ENCODE data around the gene TSPYL4. TPM values are rescaled to one million over a fixed set of nuclear protein-coding genes. Genes with fewer than 3 reads are reported as not detected.
A peak's percentile ranks its signal among the peaks of the same experiment; 100 is the strongest.
"Not testable (repeated sequence)": the region's sequence is repeated elsewhere in the genome, so short reads cannot be mapped to it uniquely, and the experiment has no call there.

TSPYL4 gene
- total and polyA plus RNA-seq, 2 donors from 2014 or later = 15.2 to 25.8 TPM

DNA sequence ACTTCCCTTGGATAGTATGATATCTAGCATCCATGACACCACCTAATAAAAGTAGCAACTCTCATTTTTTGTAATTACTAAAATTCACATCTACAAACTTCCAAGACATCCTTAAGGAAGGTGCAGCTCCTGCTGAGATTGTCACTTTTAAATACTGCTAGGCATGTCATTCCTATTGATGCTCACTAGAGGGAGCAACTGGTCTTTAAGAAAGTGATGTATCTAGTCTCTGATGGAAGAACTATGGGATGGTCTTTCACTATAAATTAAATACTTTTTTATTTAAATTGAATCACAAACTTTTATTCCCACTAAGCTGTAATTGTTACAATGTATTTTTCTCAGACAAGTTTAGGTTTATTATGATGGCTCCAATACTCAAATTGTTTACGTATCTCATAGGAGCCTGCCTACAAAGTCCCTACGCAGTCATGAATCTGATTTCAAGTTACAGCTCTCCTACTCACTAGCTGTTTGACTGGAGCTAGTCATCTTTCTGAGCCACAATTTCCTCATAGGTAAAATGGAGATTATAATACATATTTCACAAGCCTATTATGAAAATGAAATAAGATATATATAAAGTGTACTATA is 33.9 kb upstream of the TSPYL4 start:
- TF ChIP-seq, protein P1, sequence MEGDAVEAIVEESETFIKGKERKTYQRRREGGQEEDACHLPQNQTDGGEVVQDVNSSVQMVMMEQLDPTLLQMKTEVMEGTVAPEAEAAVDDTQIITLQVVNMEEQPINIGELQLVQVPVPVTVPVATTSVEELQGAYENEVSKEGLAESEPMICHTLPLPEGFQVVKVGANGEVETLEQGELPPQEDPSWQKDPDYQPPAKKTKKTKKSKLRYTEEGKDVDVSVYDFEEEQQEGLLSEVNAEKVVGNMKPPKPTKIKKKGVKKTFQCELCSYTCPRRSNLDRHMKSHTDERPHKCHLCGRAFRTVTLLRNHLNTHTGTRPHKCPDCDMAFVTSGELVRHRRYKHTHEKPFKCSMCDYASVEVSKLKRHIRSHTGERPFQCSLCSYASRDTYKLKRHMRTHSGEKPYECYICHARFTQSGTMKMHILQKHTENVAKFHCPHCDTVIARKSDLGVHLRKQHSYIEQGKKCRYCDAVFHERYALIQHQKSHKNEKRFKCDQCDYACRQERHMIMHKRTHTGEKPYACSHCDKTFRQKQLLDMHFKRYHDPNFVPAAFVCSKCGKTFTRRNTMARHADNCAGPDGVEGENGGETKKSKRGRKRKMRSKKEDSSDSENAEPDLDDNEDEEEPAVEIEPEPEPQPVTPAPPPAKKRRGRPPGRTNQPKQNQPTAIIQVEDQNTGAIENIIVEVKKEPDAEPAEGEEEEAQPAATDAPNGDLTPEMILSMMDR (IDR thresholded peaks at IDR 0.05; ENCODE audit: borderline replicate concordance, extremely low read depth, insufficient read depth) = peak; percentile 85
- no peak overlapping the region for H3K27ac ChIP-seq (ENCODE audit: low read depth in 2 of 2, low read length in 2 of 2)
- no peak overlapping the region for H3K9ac ChIP-seq (ENCODE audit: low read length in 3 of 3)
- DNase-seq (peak in 2 of 5 donors; percentile 49 to 76), FAIRE-seq (peak; percentile 98)
- no peaks in the 10 kb centered on the region for H3K9me3 ChIP-seq (ENCODE audit: control insufficient read depth in 2 of 3, insufficient read depth in 1 of 3, low read length in 3 of 3)
- intact Hi-C loops (cut with DNase I) = loop anchor here (10.0 kb wide), 1 partner anchor 277 kb away; no protein-coding TSS in a partner anchor
- peaks cover 0 to 3% (median 0%) of the 10 kb centered on the region in 3 donors for H3K4me1 ChIP-seq (ENCODE audit: control insufficient read depth in 2 of 3, insufficient read depth in 2 of 3, low read depth in 1 of 3, low read length in 3 of 3)
- no peaks in the 10 kb centered on the region for H3K27me3 ChIP-seq (ENCODE audit: control insufficient read depth, insufficient read depth, low read length)
- no peaks in the 10 kb centered on the region for H3K36me3 ChIP-seq (ENCODE audit: control insufficient read depth in 2 of 3, insufficient read depth in 3 of 3, low read length in 3 of 3)
- H3K4me3 ChIP-seq (ENCODE audit: low read length in 3 of 3) = no peak overlapping the region

DNA sequence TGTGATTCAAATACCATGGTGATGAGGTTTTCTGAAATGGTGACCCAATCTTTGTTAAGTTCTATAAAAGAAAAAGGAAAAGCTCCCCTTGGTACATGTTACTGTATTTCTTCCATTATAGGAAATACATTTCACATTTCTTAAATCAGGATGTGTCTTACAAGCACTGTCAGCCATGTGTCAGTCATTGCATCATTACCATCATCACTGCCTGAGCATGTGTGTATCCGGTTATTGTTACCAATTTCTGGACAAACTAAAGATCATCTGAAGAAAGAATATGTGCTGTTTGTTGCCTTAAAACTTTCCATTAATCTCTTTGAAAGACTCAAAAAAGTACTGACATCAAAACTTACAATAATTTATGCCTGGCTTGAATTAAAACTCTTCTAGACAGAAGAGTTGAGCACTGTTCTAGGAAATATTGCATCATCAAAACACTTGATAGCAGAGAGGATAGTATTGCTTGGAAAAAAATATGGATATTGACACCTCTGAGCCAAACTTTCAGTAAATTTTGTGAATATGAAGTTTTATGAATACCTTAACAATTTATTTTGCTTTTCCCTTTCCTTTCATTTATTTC is 33.0 kb upstream of the TSPYL4 start:
- FAIRE-seq = no peak
- no peaks in the 10 kb centered on the region for H3K36me3 ChIP-seq (ENCODE audit: control insufficient read depth in 2 of 3, insufficient read depth in 3 of 3, low read length in 3 of 3)
- no peaks in the 10 kb centered on the region for H3K9me3 ChIP-seq (ENCODE audit: control insufficient read depth in 2 of 3, insufficient read depth in 1 of 3, low read length in 3 of 3)
- H3K9ac ChIP-seq (ENCODE audit: low read length in 3 of 3) = no peak overlapping the region
- no peak overlapping the region for H3K4me3 ChIP-seq (ENCODE audit: low read length in 3 of 3)
- no peak for DNase-seq
- no peak overlapping the region for H3K27ac ChIP-seq (ENCODE audit: low read depth in 2 of 2, low read length in 2 of 2)
- H3K27me3 ChIP-seq (ENCODE audit: control insufficient read depth, insufficient read depth, low read length) = no peaks in the 10 kb centered on the region
- TF ChIP-seq, protein P1 (IDR thresholded peaks at IDR 0.05; ENCODE audit: borderline replicate concordance, extremely low read depth, insufficient read depth) = no peak
- intact Hi-C loops (cut with DNase I) = loop anchor here (10.0 kb wide), 1 partner anchor 278 kb away; no protein-coding TSS in a partner anchor
- H3K4me1 ChIP-seq (ENCODE audit: control insufficient read depth in 2 of 3, insufficient read depth in 2 of 3, low read depth in 1 of 3, low read length in 3 of 3) = peaks cover 0 to 3% (median 0%) of the 10 kb centered on the region in 3 donors

DNA sequence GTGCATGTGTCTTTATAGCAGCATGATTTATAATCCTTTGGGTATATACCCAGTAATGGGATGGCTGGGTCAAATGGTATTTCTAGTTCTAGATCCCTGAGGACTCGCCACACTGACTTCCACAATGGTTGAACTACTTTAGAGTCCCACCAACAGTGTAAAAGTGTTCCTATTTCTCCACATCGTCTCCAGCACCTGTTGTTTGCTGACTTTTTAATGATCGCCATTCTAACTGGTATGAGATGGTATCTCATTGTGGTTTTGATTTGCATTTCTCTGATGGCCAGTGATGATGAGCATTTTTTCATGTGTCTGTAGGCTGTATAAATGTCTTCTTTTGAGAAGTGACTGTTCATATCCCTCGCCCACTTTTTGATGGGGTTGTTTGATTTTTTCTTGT is 31.1 kb upstream of the TSPYL4 start:
- FAIRE-seq; H3K4me1 ChIP-seq (ENCODE audit: control insufficient read depth in 2 of 3, insufficient read depth in 2 of 3, low read depth in 1 of 3, low read length in 3 of 3); H3K4me3 ChIP-seq (ENCODE audit: low read length in 3 of 3); H3K9ac ChIP-seq (ENCODE audit: low read length in 3 of 3); H3K36me3 ChIP-seq (ENCODE audit: control insufficient read depth in 2 of 3, insufficient read depth in 3 of 3, low read length in 3 of 3); H3K27ac ChIP-seq (ENCODE audit: low read depth in 2 of 2, low read length in 2 of 2); DNase-seq; H3K9me3 ChIP-seq (ENCODE audit: control insufficient read depth in 2 of 3, insufficient read depth in 1 of 3, low read length in 3 of 3); H3K27me3 ChIP-seq (ENCODE audit: control insufficient read depth, insufficient read depth, low read length): not testable (repeated sequence)
- intact Hi-C loops (cut with DNase I) = loop anchor here (10.0 kb wide), 1 partner anchor 280 kb away; no protein-coding TSS in a partner anchor

DNA sequence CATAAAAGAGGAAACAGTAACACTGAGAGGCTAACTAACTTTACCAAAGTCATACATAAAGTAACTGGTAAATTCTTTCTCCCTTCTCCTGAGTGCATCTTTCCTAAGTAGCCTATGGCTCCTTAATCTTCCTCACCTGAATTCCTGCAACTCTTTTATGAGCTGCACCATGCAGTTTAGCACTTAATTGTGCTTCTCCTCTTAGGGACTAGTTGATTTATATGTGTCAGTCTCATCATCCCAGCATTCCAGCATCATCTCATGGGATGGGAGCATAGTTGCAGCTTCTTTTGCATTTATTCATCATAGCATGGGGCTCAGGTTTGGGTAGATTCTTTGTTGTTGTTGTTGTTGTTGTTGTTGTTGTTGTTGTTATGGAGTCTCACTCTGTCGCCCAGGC is 29.3 kb upstream of the TSPYL4 start:
- no peak overlapping the region for H3K4me3 ChIP-seq (ENCODE audit: low read length in 3 of 3)
- TF ChIP-seq, protein P1 (IDR thresholded peaks at IDR 0.05; ENCODE audit: borderline replicate concordance, extremely low read depth, insufficient read depth) = no peak
- FAIRE-seq (no peak), DNase-seq (no peak)
- peaks cover 0 to 11% (median 6%) of the 10 kb centered on the region in 3 donors for H3K4me1 ChIP-seq (ENCODE audit: control insufficient read depth in 2 of 3, insufficient read depth in 2 of 3, low read depth in 1 of 3, low read length in 3 of 3)
- no peak overlapping the region for H3K27ac ChIP-seq (ENCODE audit: low read depth in 2 of 2, low read length in 2 of 2)
- no peaks in the 10 kb centered on the region for H3K9me3 ChIP-seq (ENCODE audit: control insufficient read depth in 2 of 3, insufficient read depth in 1 of 3, low read length in 3 of 3)
- H3K27me3 ChIP-seq (ENCODE audit: control insufficient read depth, insufficient read depth, low read length) = no peaks in the 10 kb centered on the region
- no peak overlapping the region for H3K9ac ChIP-seq (ENCODE audit: low read length in 3 of 3)
- intact Hi-C loops (cut with DNase I) = loop anchor here (10.0 kb wide), 1 partner anchor 282 kb away; no protein-coding TSS in a partner anchor
- H3K36me3 ChIP-seq (ENCODE audit: control insufficient read depth in 2 of 3, insufficient read depth in 3 of 3, low read length in 3 of 3) = peaks cover 0 to 3% (median 1%) of the 10 kb centered on the region in 3 donors
